GM12878 (cell line): ENCODE data around the gene UQCC5. TPM values are rescaled to one million over a fixed set of nuclear protein-coding genes. Genes with fewer than 3 reads are reported as not detected.

Experiments used
- ATAC-seq: fragments of 200-7000 bp; cut with Tn5 transposase; 3 replicates; pipeline ENCODE4 v1.9.1; 2020; ENCODE audit warnings: mild to moderate bottlenecking, moderate library complexity
- BruUV-seq: library from RNA; stranded (reverse); fragments of 400-500 nt; replicated peaks from 2 replicates; lab custom pipeline; 2021; lab: Mats Ljungman, UMichigan
- CTCF ChIA-PET: fragments of 300-600 bp; sonication (Branson Sonifier 250); formaldehyde crosslinking; extraction: SDS; loops from one replicate; lab custom pipeline; 2021; ENCODE audit warnings: inconsistent platforms; lab: Yijun Ruan, JAX
- POLR2A ChIA-PET: fragments of 350-600 bp; formaldehyde crosslinking; extraction: SDS; loops from one replicate; lab custom pipeline; 2021; ENCODE audit warnings: inconsistent platforms; lab: Charles Lee
- RAD21 ChIA-PET: fragments of 300-600 bp; sonication (Branson Sonifier 250); formaldehyde crosslinking; loops from one replicate; lab custom pipeline; 2023; ENCODE audit warnings: antibody characterized with exemption; ENCODE audit not compliant: unreplicated experiment; lab: Charles Lee
- SMC1A ChIA-PET: fragments of 300-600 bp; sonication (Branson Sonifier 250); formaldehyde crosslinking; loops from one replicate; lab custom pipeline; 2023; ENCODE audit not compliant: unreplicated experiment, uncharacterized antibody; lab: Charles Lee
- DNase-seq: peaks from one replicate; pipeline ENCODE4 v3.0.0-alpha.2; 2011; ENCODE audit warnings: low read depth, low spot score
- FAIRE-seq: peaks from 3 replicates; lab custom pipeline; 2011; peaks lifted over from hg19 to GRCh38; lab: Jason Lieb, UNC
- H2AFZ ChIP-seq: 2 replicates; pipeline ENCODE4 v1.6.0; 2011; ENCODE audit warnings: low read depth, low read length, control low read depth; ENCODE audit not compliant: control insufficient read depth
- H3K27ac ChIP-seq: 2 replicates; pipeline ENCODE4 v1.5.1; 2011; ENCODE audit warnings: control low read depth; ENCODE audit not compliant: control insufficient read depth, insufficient read depth
- H3K27me3 ChIP-seq, 2 experiments: replicated peaks in 1 of 2; 2 replicates each; pipeline versions ENCODE4 v1.6.0 to v1.6.1; 2011; ENCODE audit warnings: low read length in 1 of 2; ENCODE audit not compliant: control insufficient read depth in 2 of 2, insufficient read depth in 2 of 2
- H3K36me3 ChIP-seq, 2 experiments: 2 replicates each; pipeline ENCODE4 v1.5.1; 2011; ENCODE audit warnings: low read length in 1 of 2; ENCODE audit not compliant: control insufficient read depth in 2 of 2, insufficient read depth in 2 of 2
- H3K4me1 ChIP-seq: 2 replicates; pipeline ENCODE4 v1.6.1; 2011; ENCODE audit warnings: mild to moderate bottlenecking, low read length, moderate library complexity, mixed read lengths; ENCODE audit not compliant: control insufficient read depth, insufficient read depth
- H3K4me2 ChIP-seq: 2 replicates; pipeline ENCODE4 v1.6.0; 2011; ENCODE audit warnings: control low read depth; ENCODE audit not compliant: control insufficient read depth, insufficient read depth
- H3K4me3 ChIP-seq: fragments of 200-600 bp; sonication (generic); 2 replicates; pipeline ENCODE4 v1.5.1; 2016
- H3K79me2 ChIP-seq: 2 replicates; pipeline ENCODE4 v1.6.0; 2011; ENCODE audit warnings: low read length; ENCODE audit not compliant: control insufficient read depth, insufficient read depth
- H3K9ac ChIP-seq: 2 replicates; pipeline ENCODE4 v1.8.0; 2011; ENCODE audit warnings: low read length, control low read depth, mixed read lengths; ENCODE audit not compliant: control insufficient read depth, insufficient read depth
- H3K9me3 ChIP-seq: replicated peaks from 3 replicates; pipeline ENCODE4 v1.5.1; 2011; ENCODE audit warnings: mild to moderate bottlenecking, low read length; ENCODE audit not compliant: control insufficient read depth, insufficient read depth
- H4K20me1 ChIP-seq: 2 replicates; pipeline ENCODE4 v1.6.0; 2011; ENCODE audit not compliant: control insufficient read depth, insufficient read depth
- HDAC6 ChIP-seq: fragments of 200-600 bp; sonication (generic); IDR thresholded peaks from one replicate; pipeline ENCODE4 v1.8.0; 2017; ENCODE audit warnings: antibody characterized with exemption; ENCODE audit not compliant: unreplicated experiment
- JUNB ChIP-seq: IDR thresholded peaks from 2 replicates; pipeline ENCODE4 v1.6.1; 2016; ENCODE audit warnings: antibody characterized with exemption, mild to moderate bottlenecking
- NR2C1 ChIP-seq: fragments of 450-650 bp; IDR thresholded peaks from 2 replicates; pipeline ENCODE4 v1.6.1; 2017; ENCODE audit warnings: antibody characterized with exemption, mild to moderate bottlenecking, moderate library complexity
- PAX8 ChIP-seq: fragments of 450-650 bp; IDR thresholded peaks from 2 replicates; pipeline ENCODE4 v1.6.1; 2017; ENCODE audit warnings: mild to moderate bottlenecking, moderate library complexity
- POLR2A ChIP-seq: IDR thresholded peaks from 2 replicates; pipeline ENCODE4 v1.6.1; 2011; ENCODE audit warnings: low read depth, mild to moderate bottlenecking, low read length
- POLR2AphosphoS5 ChIP-seq: IDR thresholded peaks from 2 replicates; pipeline ENCODE4 v1.6.1; 2011; ENCODE audit warnings: mild to moderate bottlenecking, low read length, inconsistent platforms
- RELA ChIP-seq: fragments of 450-650 bp; IDR thresholded peaks from 2 replicates; pipeline ENCODE4 v1.8.0; 2014; ENCODE audit warnings: borderline replicate concordance; ENCODE audit not compliant: partially characterized antibody
- SMAD1 ChIP-seq: fragments of 450-650 bp; IDR thresholded peaks from 2 replicates; pipeline ENCODE4 v1.6.1; 2018; ENCODE audit warnings: mild to moderate bottlenecking, low read depth; ENCODE audit not compliant: partially characterized antibody
- SMARCA5 ChIP-seq: fragments of 450-650 bp; IDR thresholded peaks from 2 replicates; pipeline ENCODE4 v1.6.1; 2017; ENCODE audit warnings: mild to moderate bottlenecking
- WGBS: methylation state at CpG from one replicate; pipeline ENCODE4 v1.1.6; 2016; ENCODE audit warnings: low lambda C conversion rate; ENCODE audit not compliant: insufficient replicate concordance, insufficient coverage; ENCODE audit errors: missing lambda C conversion rate; 5-methylcytosine and 5-hydroxymethylcytosine counted together
- in situ Hi-C: fragments of 300-500 bp; cut with MboI; formaldehyde crosslinking; loops from 9 replicates; pipeline ENCODE4 v1.14.3; 2018; ENCODE audit warnings: mixed read lengths
- intact Hi-C: fragments of 100-400 bp; cut with micrococcal nuclease; formaldehyde crosslinking; loops from one replicate; pipeline ENCODE4 v1.14.2; 2022; ENCODE audit not compliant: unreplicated experiment
- polyA plus RNA-seq, 11 experiments: library from polyadenylated mRNA; depleted of rRNA in 4 of 11; unstranded in 6 of 11; stranded (reverse) in 5 of 11; fragments of >200 nt; fragmentation: Nextera tagmentation in 4 of 11; fragmentation: Illumina TruSeq in 1 of 11; extraction: Ambion mirVana in 4 of 11; extraction: Trizol in 1 of 11; gene quantifications; 1 replicate in 1 of 11; 2 replicates in 10 of 11; pipeline versions ENCODE4 v1.2.1 to v1.2.3, GENCODE V29; 2011 to 2016; ENCODE audit warnings: inconsistent platforms in 2 of 11, missing spikeins in 2 of 11, low read depth in 1 of 11
- total RNA-seq, 4 experiments: library from RNA; depleted of rRNA in 3 of 4; stranded (reverse); fragments of >200 nt in 3 of 4; fragmentation: Illumina TruSeq in 1 of 4; extraction: Trizol in 1 of 4; gene quantifications; 2 replicates each; pipeline versions ENCODE4 v1.2.1 to v1.2.3, GENCODE V29; 2013 to 2021
- TF ChIP-seq, protein P1 (sequence below): fragments of 450-650 bp; IDR thresholded peaks from 2 replicates; pipeline ENCODE4 v1.6.1; 2016; ENCODE audit warnings: mild to moderate bottlenecking

The UQCC5 gene
- total and polyA plus RNA-seq, 10 of the 15 experiments (the other 5 are each of a cell fraction or from before 2014, with no cell fraction given) = 15.1 to 84.8 (median 28.0) TPM

DNA sequence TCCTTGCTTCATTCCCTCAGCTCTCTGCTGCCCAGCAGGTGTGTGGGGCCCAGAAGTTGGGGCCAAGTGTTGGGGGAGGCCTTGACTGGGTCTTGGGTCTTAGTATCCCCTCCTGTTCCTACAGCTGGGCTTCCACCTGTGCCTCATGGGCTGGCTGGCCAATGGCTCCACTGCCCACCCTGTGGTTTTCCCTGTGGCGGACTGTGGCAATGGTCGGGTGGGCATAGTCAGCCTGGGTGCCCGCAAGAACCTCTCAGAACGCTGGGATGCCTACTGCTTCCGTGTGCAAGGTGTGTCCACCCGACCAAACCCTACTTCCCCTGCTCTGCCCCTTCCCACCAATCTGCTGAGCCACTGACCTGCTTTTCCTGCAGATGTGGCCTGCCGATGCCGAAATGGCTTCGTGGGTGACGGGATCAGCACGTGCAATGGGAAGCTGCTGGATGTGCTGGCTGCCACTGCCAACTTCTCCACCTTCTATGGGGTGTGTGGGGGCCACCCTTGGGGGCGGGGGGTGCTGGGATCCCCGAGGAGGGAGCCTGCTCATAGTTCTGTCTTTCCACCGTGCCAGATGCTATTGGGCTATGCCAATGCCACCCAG is 13.7 kb upstream of the UQCC5 start:
- no peak overlapping the region for H2AFZ ChIP-seq
- ChIA-PET POLR2A (interaction anchor here (0.6 kb wide), 1 partner anchor 10 kb away, joined by 3 read pairs; no protein-coding TSS in a partner anchor), SMC1A (no interaction called here), RAD21 (no interaction called here), CTCF (interaction anchor here (0.8 kb wide), 1 partner anchor 16 kb away, joined by 3 read pairs; no protein-coding TSS in a partner anchor)
- H3K27me3 ChIP-seq = no peaks in the 10 kb centered on the region
- no TSS peak for BruUV-seq
- no peaks in the 10 kb centered on the region for H3K9me3 ChIP-seq
- 95% methylated on average over 13 of the region's 14 CpGs for WGBS
- no peak for FAIRE-seq
- H3K9ac ChIP-seq = no peak overlapping the region
- H3K4me2 ChIP-seq = no peak overlapping the region
- in situ Hi-C loops (no loop called here), intact Hi-C loops (no loop called here)
- H3K79me2 ChIP-seq = no peaks in the 10 kb centered on the region
- H3K4me3 ChIP-seq = no peak overlapping the region
- no peak for ATAC-seq
- no peaks in the 10 kb centered on the region for H4K20me1 ChIP-seq
- no peaks in the 10 kb centered on the region for H3K4me1 ChIP-seq
- TF ChIP-seq RELA = no peak
- no peak for TF ChIP-seq NR2C1
- no peak for TF ChIP-seq JUNB
- TF ChIP-seq POLR2A = no peak
- H3K27ac ChIP-seq = no peak overlapping the region
- peaks cover 0 to 9% of the 10 kb centered on the region in 2 experiments; a peak in 2 of 4 replicates for H3K36me3 ChIP-seq
- no peak for DNase-seq

DNA sequence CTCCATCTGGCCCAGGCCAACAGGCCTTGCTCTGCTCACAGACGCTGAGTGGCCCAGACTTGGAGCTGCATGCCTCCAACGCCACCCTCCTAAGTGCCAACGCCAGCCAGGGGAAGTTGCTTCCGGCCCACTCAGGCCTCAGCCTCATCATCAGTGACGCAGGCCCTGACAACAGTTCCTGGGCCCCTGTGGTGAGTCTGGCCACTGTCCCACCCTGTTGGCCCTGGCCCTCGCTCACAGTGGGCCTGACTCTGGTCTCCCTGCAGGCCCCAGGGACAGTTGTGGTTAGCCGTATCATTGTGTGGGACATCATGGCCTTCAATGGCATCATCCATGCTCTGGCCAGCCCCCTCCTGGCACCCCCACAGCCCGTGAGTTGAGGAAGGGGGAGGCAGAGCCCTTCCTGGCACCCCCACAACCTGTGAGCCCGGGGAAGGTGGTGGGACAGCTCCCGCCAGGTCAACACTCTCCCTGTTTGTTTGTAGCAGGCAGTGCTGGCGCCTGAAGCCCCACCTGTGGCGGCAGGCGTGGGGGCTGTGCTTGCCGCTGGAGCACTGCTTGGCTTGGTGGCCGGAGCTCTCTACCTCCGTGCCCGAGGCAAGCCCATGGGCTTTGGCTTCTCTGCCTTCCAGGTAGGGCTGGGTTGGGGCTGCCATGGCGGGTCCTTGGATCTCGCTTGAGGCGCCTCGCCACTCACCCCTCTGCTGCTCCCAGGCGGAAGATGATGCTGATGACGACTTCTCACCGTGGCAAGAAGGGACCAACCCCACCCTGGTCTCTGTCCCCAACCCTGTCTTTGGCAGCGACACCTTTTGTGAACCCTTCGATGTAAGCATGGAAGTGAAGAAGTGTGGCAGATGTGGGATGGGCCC is 12.8 kb upstream of the UQCC5 start:
- DNase-seq (no peak), FAIRE-seq (no peak), ATAC-seq (no peak)
- in situ Hi-C loops = no loop called here
- H3K9me3 ChIP-seq = no peaks in the 10 kb centered on the region
- H3K4me1 ChIP-seq = no peaks in the 10 kb centered on the region
- BruUV-seq = no TSS peak
- H3K4me3 ChIP-seq = no peak overlapping the region
- intact Hi-C loops = no loop called here
- H3K4me2 ChIP-seq = no peak overlapping the region
- ChIA-PET RAD21 (no interaction called here), SMC1A (no interaction called here), POLR2A (interaction anchor here (0.6 kb wide), 1 partner anchor 9 kb away, joined by 3 read pairs; no protein-coding TSS in a partner anchor), CTCF (interaction anchor here (0.8 kb wide), 1 partner anchor 15 kb away, joined by 3 read pairs; no protein-coding TSS in a partner anchor)
- WGBS = 93% methylated on average over 26 of the region's 26 CpGs
- no peaks in the 10 kb centered on the region for H4K20me1 ChIP-seq
- H3K36me3 ChIP-seq = peaks cover 0 to 10% of the 10 kb centered on the region in 2 experiments; a peak in 2 of 4 replicates
- no peaks in the 10 kb centered on the region for H3K27me3 ChIP-seq
- H3K79me2 ChIP-seq = no peaks in the 10 kb centered on the region
- H3K9ac ChIP-seq = no peak overlapping the region
- no peak for TF ChIP-seq PAX8
- TF ChIP-seq, protein P1, sequence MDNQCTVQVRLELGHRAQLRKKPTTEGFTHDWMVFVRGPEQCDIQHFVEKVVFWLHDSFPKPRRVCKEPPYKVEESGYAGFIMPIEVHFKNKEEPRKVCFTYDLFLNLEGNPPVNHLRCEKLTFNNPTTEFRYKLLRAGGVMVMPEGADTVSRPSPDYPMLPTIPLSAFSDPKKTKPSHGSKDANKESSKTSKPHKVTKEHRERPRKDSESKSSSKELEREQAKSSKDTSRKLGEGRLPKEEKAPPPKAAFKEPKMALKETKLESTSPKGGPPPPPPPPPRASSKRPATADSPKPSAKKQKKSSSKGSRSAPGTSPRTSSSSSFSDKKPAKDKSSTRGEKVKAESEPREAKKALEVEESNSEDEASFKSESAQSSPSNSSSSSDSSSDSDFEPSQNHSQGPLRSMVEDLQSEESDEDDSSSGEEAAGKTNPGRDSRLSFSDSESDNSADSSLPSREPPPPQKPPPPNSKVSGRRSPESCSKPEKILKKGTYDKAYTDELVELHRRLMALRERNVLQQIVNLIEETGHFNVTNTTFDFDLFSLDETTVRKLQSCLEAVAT = no peak
- no peak for TF ChIP-seq POLR2AphosphoS5
- TF ChIP-seq HDAC6 = no peak
- TF ChIP-seq SMARCA5 = no peak
- TF ChIP-seq SMAD1 = no peak
- peak; percentile 52 for TF ChIP-seq POLR2A
- no peak overlapping the region for H3K27ac ChIP-seq
- H2AFZ ChIP-seq = no peak overlapping the region
